Stimulated activated CD8-positive, alpha-beta memory T cell treated with anti-CD3 and anti-CD28 coated beads, Interleukin-15, amount 100 ng/mL, for 24 hours (primary cell): ENCODE measurements around the gene ASTN2.

ENCODE experiments used
- DNase-seq: peaks from one replicate; pipeline ENCODE4 v3.0.0-alpha.2; 2020; ENCODE audit warnings: low read depth

The ASTN2 gene

DNA sequence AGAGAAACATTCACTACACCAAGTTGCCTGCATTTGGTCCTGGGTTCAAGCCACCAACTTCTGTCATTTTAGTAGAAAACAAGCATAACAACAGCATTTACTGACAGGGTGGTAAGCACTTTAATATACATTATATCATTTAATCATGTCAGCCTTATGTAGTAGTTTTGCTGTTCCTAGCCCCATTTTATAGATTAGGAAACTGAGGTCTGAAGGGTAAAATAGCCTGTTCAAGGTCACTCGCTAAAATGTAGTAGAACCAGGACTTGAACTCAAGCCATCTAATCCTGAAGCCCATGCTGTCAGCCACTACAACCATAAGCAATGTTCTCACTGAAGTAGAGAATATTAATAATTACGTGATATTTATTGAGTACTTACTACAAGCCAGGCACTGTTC, 787.4 kb downstream of the ASTN2 start:
- no peak for DNase-seq

DNA sequence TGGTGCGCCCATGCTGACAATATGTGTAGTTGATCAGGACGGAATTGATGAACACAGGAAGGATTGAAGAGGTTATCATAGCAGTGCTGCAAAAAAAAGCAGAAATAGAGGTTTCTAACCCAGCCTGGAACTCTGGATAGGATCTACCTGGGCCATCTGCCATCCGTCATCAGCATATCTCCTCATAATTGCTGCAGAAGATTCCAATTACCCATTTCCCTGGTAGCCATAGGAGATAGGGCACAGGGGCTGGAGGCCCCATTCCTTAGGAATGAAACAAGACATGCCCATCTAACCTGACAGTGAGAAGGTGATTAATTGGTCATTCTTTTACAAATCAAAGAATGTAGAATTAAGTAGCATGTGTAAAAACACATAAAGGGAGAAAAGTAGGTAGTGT, 788.1 kb downstream of the ASTN2 start:
- no peak for DNase-seq

DNA sequence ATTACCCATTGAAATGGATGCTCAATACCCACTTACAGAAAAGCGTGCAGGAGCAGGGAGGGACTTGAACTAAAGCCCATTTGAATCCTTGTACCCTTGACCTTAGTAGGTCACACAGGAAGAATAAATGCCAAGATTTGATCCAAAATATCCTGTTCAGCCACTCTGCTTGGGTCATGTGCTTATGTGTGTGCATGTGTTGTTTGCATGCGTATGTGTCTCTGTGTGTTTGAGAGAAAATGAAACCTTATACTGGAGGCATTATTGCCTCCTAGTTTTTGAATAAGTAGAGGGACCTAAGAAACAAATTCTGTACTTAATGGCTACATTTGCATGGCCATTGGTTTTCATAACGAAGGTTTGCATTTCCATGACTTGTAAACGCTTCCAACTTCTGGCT, 791.1 kb downstream of the ASTN2 start:
- DNase-seq: no peak

DNA sequence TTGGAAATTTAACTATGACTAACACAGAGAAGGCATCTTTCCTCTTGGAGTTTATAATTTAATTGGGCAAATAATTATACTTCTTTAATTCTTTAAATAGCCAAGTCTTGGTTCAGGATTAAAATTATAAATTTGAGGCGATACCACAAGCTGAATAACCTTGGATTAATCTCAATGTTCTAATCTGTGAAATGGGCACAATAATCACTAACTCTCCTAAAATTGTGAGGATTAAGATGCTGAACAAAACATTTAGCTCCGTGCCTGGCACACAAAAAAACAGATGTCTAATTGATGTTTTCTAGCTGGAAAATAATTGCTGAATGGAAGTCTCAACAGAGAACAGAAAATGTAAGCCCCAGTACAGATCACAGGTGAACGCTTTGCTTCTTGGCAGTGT, 797.5 kb downstream of the ASTN2 start:
- DNase-seq: no peak

DNA sequence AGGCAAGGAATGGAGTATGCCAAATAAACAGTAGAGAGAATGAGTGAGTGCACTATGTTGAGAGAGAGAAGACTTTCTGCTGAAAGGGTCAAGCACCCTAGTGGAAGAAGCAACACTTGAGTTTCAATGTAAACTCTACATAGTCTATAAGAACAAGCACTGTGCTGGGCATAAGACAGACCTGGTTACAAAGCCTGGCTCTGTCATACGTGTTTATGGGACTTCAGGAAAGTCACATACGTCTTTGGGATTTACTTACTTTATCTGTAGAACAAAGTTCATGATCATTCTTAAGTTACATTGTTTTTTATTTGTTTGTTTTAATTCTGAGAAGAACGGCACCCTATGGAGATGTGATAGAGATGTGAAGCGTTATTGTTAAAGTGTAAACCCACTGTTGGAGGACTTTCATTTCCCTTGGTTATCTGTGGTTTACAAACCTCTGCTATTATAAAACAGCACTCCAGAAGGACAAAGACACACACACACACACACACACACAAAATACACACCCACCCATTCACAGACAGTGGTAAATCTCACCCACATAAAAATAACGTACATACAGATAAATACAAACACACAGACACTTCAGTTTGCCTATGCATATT, 798.4 kb downstream of the ASTN2 start:
- no peak for DNase-seq

DNA sequence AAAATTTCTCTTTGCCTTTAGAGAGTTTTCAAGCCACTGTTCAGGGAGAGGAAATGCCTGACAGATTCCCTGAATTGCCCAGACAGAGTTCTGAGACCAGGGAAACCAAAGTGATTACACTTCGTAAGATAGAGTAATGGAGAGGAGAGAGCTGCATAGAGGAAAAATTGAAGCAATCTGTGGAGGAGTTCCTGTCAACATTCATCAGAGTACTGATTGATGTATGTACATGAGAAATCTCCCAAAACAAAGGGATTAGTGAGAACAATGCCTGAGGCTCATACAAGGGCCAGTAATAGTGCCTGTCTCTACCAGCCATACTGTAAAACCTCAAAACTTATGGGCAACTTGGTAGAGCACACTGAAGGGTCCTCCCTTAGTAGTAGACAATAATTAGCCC, 806.8 kb downstream of the ASTN2 start:
- DNase-seq: no peak

DNA sequence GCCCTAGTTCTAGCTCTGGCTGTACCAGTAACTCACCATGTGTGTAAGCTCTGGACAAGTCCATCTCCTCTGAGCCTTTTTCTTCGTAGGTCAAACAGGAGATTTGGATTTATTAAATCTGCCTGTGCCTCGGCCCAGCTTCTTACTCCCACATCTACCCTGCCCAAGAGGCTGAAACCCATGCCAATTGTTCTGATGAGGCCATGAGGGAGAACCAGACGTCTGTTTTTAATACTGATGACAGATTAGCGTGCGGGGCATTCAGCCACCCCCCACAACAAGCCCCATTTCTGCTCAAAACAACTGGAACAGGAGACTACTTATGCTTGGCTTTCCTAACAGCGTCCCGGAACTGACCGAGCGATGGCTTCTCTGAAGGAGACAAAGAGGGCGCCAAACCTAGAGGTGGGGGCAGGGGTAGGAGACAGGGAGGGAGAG, 808.9 kb downstream of the ASTN2 start:
- DNase-seq: no peak

DNA sequence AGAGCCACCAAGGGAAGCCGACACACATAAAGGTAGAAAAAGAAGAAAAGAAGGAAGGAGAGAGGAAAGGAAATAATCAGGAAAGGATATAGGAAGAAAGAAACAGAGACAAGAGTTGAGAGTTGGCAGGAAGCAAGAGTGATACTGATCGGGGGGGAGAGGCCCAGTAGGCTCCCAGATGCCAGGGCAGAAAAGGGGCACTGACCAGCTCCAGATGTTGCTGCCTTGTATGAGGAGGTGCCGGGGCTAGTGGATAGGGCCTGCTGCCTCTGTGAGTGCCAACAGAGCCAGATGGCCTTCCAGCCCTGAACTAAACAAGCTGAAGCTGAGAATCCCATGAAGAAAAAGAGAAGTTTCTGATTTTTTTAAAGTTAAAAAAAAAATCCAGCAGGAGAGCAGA, 809.8 kb downstream of the ASTN2 start:
- DNase-seq: no peak

DNA sequence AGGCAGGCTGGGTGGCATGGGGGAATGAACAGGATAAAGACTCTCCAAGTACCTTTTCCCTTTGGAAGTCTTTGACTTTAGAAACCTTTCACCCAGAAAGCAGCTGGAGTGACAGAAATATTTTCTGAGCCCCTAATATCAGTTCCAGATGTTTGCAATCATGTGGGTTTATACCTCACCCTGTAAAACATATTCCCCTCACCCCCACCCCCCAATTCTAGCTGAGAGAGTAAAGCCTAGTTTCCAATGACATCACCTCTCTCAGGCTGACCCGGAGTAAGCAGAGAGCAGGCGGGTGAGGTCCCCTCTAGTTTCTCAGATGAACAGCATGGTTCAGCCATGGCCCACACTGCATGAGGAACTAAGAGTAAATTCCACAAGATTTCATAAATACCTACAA, 810.6 kb downstream of the ASTN2 start:
- DNase-seq: no peak

DNA sequence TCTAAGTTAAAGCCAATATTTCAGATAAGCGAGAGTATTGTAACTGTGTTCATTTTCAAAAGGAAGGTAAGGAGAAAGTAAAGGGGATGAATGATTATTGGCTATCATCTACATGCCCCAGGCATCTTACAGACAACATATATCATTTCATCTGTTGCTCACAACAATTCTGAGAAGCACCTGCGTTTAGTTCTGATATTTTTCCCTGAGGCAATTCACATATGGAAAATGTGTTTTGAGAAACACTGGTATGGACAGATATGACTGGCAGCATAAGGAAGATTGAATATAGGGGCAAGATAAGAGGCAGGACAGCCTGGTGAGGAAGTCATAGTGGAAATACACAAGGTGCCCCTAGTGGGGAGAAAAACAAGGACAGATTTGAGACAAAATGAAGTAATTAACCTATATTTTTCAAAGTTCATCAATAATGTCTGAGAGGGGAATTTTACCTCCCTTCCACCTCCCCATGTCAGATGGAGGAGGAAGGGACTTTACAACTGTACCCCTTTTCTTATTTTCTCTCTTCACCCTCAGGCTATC, 815.4 kb downstream of the ASTN2 start:
- no peak for DNase-seq

DNA sequence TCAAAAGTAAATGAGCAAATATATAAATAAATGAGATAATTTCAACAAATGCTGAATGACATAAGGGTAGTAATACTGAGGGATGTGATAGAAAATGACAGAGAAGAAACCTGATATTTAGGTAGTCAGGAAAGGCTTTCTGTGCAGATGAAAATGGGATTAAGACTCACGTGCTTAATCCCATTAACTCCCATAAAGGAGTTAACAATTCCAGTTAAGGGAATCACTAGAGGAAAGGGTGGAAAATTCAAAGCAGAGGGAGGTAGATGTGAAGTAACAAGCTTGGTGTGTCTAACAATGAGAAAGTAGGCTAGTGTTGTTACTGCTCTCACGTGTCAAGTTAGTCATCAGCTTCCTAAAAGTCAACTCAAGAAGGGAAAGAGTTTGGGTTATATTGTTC, 818.2 kb downstream of the ASTN2 start:
- DNase-seq: no peak

DNA sequence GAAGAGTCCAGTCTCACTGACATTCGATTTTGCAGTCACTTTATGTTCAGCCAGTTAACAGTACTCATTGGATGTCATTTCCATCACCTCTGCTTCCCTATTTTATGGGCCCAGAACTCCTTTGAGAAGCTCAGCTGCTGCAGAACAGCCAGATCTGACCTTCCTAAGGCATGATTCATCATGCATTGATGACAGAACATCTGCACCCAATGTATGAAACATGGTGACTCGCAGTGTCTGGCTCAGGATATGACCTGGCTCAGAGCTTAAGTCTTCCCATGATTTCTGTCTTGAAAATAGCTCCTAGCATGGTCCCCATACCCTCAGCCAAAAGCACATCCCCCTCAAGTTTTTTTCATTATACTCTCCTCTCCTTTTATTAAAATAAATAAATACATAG, 820.3 kb downstream of the ASTN2 start:
- no peak for DNase-seq

DNA sequence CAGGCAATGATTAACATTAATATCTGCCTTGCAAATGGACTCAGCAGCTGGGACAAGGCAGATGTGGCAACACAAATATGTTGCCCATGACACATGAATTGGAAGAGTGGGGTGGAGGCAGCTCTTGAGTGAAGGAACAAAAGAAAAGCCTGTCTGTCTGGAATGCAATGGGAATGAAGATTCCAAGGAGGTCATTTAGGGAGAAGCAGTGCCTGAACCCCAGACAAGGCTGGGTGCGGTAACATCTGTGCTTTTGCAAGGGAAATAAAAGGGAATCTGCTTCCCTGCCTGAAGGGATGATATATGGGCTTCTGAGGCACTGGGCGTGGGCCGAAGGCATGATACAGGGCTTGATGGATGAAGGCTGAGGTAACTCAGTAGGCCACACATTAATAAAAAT, 821.9 kb downstream of the ASTN2 start:
- no peak for DNase-seq

DNA sequence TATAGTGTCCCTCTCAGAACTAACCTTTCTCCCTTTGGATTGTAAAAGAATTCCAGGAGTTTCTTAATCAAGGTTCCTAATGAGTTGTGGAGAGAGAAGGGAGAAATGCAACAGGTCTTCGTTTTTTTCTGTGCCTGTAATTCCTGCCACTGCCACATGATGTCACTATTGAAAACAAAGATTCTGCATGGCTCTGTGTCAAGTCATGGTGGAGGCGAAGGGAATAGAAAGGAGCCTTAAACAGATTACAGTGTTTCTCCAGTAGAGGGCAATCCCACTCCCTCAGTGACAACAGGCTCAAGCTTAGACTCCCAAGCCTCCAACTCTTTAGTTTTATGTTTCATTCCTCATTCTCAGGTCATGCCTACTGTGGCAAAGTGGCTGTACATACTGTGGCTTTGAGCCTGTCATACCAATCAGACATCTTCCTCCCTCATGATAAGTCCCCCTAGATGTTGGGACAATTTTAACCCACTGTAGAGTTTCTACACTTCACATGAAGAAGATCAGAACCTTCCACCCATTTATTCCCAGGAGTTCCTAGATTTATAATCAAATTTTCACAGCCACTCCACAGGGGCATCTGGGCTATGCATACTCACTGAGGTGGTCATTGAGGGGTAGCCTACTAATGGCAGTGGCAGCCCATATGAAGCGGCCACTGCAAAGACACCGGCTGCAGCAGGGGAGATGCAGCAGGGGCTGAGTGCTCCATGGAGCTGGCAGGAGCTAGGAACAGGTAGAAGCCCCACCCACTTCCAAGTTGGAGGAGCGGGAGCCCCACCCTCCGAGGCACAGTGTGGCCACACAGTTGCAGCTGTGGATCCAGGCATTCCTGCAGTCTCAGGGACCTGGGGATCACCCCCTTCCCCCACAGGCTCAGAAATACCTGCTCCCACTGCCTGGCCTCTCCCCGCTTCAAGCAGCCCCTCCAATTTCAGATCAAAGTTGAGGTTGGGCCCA, 825.2 kb downstream of the ASTN2 start:
- no peak for DNase-seq

DNA sequence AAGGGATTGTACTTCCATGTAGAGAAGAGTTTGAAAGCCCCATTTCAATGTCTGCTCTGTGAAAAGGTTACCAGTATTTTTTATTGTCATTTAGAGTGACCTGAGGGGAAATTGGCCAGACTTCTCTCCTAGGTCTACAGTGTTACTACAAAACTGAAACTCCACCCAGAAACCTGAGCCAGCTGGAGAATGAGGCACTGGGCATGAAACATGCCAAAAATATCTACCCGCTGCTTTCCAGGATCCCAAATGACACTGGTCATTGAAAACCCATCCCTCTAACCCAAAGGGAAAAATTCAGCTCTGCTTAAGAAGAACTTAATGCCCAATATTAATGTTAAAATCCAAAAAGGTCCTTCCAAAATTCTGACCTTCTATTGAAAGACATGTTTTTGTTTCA, 826.9 kb downstream of the ASTN2 start:
- no peak for DNase-seq

DNA sequence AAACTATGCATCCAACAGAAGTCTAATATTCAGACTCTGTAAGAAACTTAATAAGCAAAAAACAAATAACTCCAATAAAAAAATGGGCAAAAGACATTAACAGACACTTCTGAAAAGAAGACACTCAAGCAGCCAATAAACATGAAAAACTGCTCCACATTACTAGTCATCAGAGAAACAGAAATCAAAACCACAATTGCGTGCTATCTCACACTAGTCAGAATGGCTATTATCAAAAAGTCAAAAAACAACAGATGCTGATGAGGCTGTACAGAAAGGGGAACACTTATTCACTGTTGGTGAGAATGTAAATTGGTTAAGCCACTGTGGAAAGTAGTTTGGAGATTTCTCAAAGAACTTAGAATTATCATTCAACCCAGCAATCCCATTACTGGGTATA, 829.0 kb downstream of the ASTN2 start:
- no peak for DNase-seq

DNA sequence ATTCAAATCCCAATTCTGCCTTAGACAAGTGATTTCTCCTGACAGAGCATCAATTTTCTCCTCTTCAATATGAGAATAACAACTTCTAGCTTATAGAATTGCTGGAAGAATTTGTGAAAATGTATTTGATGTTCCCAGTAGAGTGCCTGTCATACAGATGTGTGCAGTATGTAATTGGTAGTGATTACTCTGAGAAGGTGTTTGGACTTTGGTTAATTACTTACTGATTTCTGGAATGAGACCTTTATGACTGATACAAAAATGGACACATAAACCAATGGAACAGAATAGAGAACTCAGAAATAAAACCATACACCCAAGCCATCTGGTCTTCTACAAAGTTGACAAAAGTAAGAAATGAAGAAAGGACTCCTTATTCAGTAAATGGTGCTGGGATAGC, 829.7 kb downstream of the ASTN2 start:
- DNase-seq: no peak

DNA sequence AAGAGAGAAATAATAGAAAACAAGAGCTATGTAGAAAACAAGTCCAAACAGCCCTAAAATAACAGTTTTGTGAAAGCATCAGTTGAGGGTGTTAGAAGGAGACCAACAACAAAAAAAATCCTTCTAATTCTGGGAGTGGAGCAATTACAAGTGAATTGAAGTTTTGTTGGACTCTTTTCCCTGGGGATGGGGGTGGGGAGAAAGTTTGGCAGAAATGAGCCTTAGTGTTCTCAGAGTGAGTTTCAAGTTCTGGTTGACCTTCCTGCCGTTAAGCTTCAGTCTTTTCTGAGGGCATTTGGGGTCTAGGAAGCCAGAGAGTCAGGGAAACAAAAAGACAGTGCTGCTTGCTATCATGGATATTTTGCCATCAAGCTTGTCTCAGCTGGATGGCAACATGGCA, 834.0 kb downstream of the ASTN2 start:
- no peak for DNase-seq

DNA sequence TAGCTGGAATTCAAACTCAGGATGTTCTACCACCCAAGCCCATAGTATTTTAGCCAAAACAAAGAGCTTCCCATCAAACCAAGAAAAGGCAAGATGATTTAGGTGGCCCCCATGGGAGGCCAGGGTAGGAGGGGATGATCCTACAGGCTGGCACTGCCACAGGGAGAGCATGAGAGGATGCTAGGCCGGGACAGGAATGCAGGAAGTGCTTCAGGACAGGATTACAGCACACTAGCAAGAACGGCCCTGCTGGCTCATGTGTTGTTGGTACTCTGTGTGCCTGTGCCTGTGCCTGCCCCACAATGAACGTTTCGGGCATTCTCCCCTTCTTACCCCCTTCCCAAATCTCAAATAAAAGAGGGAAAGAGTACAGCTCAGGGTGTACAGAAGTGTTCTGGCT, 838.5 kb downstream of the ASTN2 start:
- DNase-seq: no peak

DNA sequence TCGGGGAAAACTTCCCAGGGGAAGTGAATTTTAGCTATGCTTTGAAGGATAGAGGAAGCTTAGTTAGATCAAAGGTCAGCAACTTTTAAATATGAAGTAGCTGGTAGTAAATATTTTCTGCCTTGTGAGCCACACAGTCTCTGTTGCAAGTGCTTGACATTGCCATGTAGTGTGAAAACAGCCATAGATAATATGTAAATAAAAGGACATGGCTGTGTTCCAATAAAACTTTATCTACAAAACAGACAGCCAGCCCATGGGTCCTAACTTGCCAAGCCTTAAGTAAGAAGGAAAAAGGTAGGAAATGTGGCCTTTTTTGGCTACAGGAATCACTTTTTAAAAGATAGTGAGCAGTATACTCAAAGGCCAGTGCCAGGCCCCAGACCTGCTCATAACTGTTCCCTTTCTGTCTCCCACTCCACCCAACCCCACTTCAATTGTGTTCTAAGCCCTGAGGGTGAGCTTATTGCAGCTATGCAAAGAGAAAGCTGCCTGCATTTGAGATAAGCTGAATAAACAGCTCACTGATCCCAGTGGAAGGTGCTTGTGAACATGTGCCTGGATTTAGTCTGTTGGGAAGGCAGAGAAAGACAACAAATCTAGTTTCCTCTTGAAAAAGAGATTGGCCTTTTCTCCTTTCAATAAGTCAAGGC, 840.7 kb downstream of the ASTN2 start:
- no peak for DNase-seq

DNA sequence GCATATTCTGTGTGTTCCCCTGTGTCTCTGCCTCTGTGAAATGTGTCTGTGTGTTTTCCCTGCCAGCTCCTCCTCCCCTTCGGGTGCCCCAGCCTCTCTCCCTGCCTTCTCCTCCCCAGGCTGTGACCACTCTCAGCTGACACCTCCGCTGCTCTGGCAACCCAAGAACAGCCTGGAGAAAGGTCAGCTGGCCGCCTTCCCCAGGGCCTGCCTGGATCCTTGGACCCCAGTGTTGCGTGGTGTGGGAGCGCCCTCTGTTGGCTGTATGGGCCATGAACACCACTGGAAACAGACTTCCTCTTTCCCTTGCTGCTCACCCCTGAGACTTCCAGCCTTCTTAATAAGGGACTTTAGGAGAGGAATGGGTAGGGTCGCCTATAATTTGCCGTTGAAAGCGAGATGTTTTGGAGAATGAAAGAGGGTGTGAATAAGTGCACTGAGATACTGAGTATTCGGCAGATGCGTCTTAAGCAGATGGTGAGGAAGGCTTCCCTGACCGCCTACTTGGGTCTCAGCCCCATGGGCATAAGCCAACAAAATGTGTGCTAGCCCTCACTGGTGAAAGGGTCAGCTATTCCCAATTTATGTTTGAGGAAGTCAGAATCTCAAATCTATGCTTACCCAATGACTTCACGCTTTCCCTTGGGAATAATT, 842.6 kb downstream of the ASTN2 start:
- peak; percentile 2 for DNase-seq

DNA sequence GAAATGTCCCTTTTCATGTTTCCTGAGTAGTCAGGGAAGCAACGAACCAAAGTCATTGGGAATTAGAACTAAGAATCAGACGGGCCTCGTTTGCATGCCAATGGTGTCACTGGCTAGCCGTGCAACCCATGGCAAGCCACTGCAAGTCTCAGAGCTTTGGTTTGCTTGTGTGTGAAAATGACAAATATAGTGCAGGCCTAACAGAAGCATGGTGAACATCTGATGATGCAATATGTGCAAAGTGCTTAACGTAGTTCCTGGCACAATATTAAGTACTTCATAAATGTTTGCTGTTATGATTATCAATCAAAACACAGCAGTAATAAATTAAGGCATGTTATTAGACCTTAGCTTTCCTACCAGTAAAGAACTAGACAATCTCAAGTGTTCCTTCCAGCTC, 845.7 kb downstream of the ASTN2 start:
- DNase-seq: no peak
